HG03342 (cell line): Measurements from ENCODE around the gene ENHO.
"Not testable (repeated sequence)": the region's sequence is repeated elsewhere in the genome, so short reads cannot be mapped to it uniquely, and the experiment has no call there.

Source experiments
- ATAC-seq: cut with Tn5 transposase; IDR thresholded peaks from one replicate; pipeline ENCODE4 v1.9.1; 2021; ENCODE audit warnings: mild to moderate bottlenecking, moderate library complexity; ENCODE audit not compliant: unreplicated experiment

ENHO gene

GRCh38 chr9:34532041-34532440, 9.3 kb upstream of the ENHO start:
- not testable (repeated sequence) for ATAC-seq

GRCh38 chr9:34526026-34526425, 3.2 kb upstream of the ENHO start:
- no peak for ATAC-seq

GRCh38 chr9:34524349-34524748, 1.6 kb upstream of the ENHO start:
- ATAC-seq = no peak

- ATAC-seq = no peak
Measured at GRCh38 chr9:34522091-34522887, 501 bp downstream of the ENHO start.

GRCh38 chr9:34521406-34522045, 1.3 kb downstream of the ENHO start:
- ATAC-seq = no peak

- ATAC-seq = no peak
Measured at GRCh38 chr9:34520505-34521385, 2.0 kb downstream of the ENHO start.

- ATAC-seq = no peak
Measured at GRCh38 chr9:34520096-34520495, 2.7 kb downstream of the ENHO start.

GRCh38 chr9:34519321-34520020, 3.3 kb downstream of the ENHO start:
- no peak for ATAC-seq

GRCh38 chr9:34518896-34519295, 3.9 kb downstream of the ENHO start:
- no peak for ATAC-seq

GRCh38 chr9:34518110-34518616, 4.6 kb downstream of the ENHO start:
- ATAC-seq = no peak

GRCh38 chr9:34517185-34517584, 5.6 kb downstream of the ENHO start:
- ATAC-seq = no peak

GRCh38 chr9:34515959-34516358, 6.8 kb downstream of the ENHO start:
- ATAC-seq = no peak

- no peak for ATAC-seq
Measured at GRCh38 chr9:34514816-34515215, 8.0 kb downstream of the ENHO start.

GRCh38 chr9:34514401-34514800, 8.4 kb downstream of the ENHO start:
- no peak for ATAC-seq

- no peak for ATAC-seq
Measured at GRCh38 chr9:34513567-34514214, 9.1 kb downstream of the ENHO start.

GRCh38 chr9:34512131-34513078, 10.4 kb downstream of the ENHO start:
- ATAC-seq = no peak

- no peak for ATAC-seq
Measured at GRCh38 chr9:34510497-34511468, 12.0 kb downstream of the ENHO start.

- ATAC-seq = no peak
Measured at GRCh38 chr9:34508951-34509350, 13.8 kb downstream of the ENHO start.
